ENCODE measurements around the gene PDE7B.
"Not testable (repeated sequence)": the region's sequence is repeated elsewhere in the genome, so short reads cannot be mapped to it uniquely, and the experiment has no call there.

The PDE7B gene

DNA sequence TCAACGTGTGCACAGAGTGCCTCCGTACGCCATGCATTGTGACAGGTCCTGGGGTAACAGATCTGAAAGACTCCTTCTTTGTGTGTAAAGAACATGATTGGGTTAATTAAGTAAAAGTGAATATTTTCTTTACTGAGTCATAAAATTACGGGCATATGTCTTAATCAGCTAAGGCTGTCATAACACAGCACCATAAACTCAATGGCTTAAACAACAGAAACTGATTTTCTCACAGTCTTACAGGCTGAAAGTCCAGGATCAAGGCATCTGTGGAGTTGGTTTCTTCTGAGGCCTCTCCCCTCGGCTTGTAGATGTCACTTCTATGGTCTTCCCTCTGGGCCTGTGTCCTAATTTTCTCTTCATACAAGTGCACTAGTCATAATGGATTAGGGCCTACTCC, 221.7 kb downstream of the PDE7B start:
- no peak for DNase-seq (ENCODE audit: low spot score)

DNA sequence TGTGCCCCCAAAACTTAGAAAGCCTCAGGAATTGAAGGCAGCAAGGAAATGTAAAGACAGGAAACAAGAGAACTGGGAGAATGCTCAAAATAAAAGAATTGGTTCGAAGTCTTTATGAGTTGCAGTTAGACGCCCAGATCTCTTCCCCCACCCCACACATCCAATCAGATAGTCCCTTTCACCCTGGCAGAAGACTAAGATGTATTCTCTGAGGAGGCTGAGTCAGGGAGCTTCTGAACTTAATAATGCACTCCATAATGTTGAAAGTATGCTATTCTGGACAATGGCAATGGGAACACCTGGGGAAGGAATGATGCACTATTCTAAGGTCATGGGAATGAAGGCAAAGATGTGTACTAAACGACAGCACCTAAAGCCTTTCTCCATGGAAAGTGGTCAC, 225.0 kb downstream of the PDE7B start:
- no peak for DNase-seq (ENCODE audit: low spot score)

DNA sequence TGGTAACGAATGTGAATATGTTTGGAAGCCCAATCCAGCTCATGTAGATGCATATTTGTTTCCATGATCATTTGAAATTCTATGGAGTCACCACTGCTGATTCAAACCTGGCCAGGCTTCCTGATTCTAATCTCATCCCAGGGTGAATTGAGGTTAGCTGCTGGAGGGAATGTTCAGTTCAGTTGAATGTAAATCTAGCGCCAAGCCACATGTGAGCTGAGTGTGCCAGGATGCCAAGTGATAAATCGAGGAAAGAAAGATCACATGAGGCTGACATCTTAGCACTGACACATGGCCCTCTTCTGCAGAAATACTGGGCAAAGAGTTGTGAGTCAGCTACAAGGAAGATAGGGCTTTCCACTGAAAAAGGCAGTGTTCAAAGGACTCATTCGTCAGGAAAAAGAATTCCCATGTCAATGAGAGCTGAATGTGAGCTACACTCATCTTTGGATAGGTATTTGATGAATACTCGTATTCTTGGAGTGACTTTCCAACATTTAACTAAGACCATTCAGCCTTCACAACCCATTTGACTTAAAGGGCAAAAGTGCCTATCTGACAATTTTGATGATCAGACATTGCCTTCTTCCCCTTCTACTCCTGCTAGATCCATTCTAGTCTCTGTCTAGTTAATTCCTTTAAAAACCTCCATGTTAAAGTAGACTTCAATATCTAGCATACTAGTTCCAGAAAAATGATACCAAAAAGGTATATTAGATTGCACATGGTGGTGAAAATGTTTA, 226.5 kb downstream of the PDE7B start:
- no peak for DNase-seq (ENCODE audit: low spot score)

DNA sequence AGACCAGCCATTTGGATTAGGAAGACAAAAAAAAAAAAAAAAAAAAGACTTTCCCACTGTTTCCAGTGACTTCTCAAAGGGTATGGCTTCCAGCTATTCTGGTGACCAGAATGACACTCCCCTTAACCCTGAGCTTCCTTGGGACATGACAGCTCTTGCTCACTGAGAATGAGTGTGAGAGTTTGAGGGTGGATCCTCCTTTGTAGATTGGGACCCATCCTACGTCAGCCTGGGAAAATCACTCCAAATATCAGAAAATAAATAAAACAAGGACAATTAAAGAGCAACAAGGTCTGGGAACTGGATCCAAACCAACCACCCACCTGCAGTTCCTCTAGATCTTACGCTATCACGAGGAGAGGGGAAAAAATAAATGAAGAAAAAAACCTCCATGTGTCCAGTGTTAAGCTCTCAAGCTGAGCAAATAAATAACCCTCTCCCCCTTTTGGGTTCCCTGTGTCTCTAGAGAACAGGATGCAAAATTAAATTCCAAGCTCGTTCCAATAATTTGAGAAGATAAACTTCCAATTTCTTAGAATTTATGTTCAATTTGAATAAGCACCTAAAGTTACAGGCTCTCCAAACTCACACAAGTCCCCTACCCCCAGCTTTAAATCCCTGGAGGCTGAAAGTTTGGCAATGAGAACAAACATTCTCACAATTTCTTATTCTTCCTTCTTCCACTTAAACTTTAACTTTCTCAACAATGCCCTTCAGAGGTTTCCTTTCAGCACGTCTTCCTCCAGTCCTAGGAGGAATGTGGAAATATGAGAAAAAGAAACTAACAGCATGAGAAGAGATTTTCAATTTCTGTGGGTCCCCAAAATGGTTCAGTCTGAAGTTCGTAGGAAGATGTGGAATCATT, 228.4 kb downstream of the PDE7B start:
- no peak for DNase-seq (ENCODE audit: low spot score)

DNA sequence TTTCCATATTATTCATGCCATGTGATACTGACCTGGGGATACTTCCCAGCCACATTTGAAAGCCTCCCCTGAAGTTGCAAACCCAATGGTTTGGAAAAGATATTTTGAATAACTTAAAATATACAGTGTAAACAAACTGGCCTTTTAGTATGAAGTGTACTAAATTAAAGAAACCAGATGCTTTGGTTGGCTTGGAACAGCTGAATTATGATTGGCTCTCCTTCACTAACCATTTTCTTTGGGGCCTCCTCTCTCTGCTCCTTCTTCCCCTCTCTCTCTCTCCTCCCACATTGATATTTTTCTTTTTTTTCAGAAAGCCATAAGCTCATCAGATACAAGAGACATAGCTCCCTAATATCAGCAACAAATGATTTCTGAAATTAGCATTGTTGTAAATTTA, 232.0 kb downstream of the PDE7B start:
- no peak for DNase-seq (ENCODE audit: low spot score)

DNA sequence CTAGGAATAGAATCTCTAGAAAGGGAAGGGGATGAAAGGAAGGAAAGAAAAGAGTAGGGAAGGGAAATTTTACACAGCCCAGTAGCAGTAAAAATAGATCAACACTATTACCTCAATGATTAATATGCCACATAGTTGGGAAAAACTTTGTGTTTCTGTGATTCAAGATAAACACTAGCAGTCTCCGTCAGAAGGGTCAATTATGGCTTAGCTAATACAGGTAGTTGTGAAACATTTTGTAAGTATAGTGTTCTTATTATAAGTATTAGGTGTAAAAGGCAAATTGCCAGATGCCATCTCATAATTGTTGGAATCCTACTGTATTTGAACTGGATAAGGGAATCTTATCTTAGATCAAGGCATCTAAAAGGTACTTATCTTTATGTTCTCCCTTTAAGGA, 232.9 kb downstream of the PDE7B start:
- no peak for DNase-seq (ENCODE audit: low spot score)

DNA sequence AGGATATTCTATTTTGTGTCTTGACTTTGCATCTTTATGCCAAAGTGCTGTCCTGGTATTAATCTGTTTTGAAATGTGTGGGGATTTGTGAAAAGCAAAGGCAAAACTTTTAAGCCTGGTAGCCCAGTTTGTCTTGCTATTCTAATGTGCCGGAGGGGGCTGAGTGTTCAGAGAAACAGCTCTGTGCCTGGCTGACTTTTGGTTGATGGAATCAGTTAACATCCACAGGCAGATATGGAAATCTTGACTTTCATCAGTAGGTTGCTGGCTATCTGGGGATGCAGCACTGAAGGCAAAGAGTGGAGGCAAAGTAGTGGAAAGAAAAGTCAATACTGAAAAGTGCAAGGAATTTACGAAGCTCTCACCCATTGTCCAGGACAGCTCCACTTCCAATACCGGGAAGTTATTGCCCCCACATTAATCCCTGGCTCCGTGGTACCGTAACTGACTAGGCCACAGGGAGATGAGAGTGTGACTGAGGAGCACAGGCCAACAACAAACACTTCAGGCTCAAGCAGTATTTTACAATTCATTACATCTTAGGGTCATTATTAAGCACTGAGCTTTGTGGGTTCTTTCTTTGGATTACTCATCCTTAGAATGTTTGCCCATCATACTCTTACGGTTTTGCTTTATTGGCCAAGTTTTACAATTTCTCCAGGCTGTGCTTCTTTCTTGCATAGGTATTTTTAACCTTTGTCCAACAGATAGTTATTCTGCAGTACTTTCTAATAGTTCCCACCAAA, 234.0 kb downstream of the PDE7B start:
- no peak for DNase-seq (ENCODE audit: low spot score)

DNA sequence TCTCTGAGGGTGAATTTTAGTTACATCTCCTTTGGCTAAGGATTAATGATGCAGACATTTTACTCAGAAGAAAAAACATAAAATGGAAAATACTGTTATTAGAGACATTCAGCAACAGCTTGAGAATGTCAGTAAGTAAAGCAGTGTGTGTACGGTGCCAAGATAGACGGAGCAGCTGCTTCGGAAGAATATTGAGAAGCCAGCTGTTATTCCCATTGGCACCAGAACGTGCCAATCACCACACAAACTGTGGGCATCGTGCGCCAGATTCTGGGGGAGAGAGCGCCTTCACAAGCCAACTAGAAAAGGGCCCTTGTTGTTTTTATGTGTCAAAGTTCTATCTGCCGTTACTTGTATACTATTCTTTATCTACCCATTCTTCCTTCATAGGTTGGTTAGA, 235.2 kb downstream of the PDE7B start:
- DNase-seq (ENCODE audit: low spot score): no peak

DNA sequence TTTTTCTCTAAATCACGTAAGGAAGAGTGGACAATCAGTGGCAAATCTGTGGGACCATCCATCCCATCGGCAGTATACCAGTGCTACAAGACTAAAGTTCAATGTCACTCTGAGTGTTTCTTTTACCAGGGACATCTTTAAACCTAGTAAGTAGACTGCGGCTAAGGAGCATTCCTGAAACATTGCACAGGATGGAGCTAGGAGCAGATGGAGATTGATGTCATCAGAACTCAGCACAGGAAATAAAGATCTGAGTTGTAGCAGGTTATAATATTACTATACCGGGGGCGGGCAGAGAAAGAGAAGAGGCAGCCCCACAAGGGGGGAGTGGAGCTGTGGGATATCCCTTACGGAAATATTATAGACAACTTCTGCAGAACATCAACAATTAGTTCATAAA, 236.5 kb downstream of the PDE7B start:
- no peak for DNase-seq (ENCODE audit: low spot score)

DNA sequence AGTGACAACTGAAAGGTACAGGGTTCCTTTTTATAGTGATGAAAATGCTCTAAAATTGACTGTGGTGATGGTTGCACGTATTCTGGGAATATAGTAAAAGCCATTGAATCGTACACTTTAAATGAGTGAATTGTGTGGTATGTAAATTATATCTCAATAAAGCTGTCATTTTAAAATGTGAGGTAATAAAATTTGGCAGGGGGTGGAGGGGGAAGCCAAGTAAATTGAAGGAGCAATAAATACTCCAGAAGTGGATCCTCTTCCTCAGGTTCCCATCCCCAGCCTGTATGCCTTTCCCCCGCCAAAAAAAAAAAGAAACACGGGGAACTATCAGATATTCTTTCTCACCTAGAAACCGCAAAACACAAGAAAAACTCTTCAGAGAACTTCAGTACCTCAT, 237.2 kb downstream of the PDE7B start:
- no peak for DNase-seq (ENCODE audit: low spot score)

DNA sequence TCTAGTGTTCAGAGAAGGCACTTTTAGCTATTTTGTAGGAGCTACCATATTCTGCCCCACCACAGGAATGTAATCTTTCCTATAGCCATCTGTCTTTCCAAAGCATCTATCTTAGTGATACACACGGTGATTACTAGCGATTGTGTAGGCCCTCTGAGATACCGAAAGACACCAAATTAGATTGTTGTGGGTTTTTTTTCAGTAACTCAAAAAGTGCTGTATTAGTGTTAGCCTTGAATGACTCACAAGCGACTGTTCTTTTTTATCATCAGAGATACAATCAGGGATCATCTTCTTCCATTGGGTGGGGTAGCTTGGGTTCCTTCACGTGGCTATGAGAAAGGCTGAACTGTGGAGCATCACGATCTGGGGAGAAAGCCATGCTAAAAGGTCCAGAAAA, 238.4 kb downstream of the PDE7B start:
- DNase-seq (ENCODE audit: low spot score): no peak

DNA sequence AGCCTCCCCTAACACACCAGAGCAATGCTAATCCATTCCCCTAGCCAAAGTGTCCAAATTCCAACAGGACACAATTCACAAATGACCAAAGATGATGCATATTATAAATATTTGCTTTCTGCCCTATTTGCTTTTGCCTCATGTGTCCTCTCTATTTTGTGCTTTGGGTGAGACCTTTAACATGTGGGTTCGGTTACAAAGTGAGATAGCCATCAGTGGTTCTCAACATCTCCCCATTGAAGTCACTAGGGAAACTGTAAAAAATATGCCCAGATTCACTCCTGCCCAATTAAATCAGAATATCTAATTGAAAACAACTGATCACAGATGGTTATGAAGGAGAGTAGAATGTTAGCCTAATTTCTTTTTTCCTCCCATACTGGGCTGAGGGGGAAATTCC, 239.4 kb downstream of the PDE7B start:
- DNase-seq (ENCODE audit: low spot score): no peak

DNA sequence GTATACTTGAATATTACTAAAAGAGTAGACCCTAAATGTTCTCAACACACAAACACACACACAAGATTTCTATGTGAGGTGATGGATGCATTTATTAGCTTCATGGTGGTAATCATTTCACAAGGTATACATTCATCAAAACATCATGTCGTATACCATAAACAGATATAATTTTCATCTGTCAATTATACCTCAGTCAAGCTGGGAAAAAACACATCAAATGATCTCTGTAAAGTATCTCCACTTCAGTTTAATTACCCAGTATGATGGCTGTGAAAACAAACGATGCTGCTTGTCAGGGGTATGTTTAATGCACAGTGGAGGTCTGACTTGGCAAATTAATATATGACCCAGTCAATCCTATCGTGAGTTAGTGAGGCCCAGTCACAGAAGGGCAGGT, 241.4 kb downstream of the PDE7B start:
- no peak for DNase-seq (ENCODE audit: low spot score)

DNA sequence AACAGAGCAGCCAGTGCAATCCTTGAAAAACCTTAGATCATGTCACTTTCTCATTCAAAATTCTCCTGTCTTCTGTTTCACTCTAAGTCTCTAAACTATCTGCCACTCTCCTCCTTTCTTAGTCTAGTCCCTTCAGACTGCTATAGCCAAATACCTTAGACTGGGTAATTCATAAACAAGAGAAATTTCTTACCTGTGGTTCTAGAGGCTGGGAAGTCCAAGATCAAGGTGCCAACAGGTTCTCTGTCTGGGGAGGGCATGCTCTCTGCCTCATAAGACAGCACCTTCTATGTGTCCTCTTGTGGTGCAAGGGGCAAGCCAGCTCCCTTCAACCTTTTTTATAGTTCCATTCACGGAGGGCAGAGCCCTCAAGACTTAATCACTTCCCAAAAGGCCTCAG, 242.3 kb downstream of the PDE7B start:
- no peak for DNase-seq (ENCODE audit: low spot score)

DNA sequence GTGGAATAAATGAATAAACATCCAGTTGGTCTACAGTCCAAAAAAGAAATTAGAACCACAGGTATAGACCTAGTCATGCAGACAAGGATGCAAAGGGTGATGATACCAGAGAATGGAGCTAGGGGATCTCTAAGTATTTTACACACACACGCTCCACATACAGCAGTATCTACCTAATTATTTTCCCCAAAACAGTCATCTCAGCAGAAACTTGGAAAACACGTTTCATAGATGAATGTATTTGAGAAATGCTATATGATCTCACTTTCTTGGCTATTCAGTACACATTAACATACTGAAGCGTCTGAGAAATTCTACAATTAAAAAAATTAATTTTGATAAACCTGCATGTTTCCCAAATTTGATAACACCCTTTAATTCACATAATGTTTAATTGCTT, 243.3 kb downstream of the PDE7B start:
- no peak for DNase-seq (ENCODE audit: low spot score)

DNA sequence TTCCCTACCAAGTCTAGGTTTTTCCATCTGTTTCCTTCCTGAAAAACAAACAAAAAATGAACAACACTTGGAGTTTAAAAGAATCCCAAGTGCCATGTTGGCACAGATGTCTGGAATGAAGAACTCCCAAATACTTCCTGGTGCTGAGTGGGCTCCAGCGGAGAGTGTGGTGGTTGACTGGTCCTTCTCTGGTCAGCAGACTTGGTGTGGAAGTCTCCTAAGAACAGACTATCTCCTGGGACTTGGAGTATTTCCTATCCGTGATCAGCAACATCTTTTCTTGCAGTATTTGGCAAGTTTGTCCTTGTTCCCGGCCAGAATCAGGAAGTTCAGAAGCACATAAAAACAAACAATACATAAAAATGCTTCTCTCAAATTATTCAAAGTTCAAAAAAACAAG, 244.5 kb downstream of the PDE7B start:
- no peak for DNase-seq (ENCODE audit: low spot score)

DNA sequence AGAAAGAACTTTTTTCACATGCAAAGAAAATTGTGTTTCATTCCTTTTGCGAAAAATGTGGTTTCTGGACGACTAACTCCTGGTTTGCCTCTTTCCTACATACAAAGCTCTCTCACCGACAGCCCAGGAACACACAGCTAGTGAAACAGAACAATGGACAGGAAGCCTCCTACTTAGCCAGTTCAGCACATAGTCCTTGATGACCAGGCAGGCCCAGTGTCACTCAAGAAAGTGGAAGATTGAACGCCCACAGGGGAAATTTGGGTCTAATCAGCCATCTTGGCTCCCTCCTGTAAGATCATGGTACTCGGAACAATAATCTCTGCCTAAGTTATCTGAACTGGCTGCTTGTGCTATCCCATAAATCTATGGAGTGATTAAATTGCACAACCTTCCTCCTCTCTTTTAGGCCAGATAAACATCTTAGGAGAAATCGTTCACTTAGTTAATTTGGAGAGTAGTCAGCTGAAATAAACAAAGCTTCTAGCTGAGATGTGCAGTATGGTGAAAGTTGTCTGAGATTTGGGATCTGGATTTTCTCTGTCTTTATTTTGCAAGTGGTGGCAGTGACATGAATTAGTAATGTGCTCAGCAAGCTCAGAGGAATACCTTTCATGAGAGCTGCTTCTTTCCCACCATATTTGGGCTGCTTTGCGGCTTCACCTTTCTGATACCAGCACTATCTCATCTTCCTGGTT, 251.6 kb downstream of the PDE7B start:
- DNase-seq (ENCODE audit: low spot score): no peak

DNA sequence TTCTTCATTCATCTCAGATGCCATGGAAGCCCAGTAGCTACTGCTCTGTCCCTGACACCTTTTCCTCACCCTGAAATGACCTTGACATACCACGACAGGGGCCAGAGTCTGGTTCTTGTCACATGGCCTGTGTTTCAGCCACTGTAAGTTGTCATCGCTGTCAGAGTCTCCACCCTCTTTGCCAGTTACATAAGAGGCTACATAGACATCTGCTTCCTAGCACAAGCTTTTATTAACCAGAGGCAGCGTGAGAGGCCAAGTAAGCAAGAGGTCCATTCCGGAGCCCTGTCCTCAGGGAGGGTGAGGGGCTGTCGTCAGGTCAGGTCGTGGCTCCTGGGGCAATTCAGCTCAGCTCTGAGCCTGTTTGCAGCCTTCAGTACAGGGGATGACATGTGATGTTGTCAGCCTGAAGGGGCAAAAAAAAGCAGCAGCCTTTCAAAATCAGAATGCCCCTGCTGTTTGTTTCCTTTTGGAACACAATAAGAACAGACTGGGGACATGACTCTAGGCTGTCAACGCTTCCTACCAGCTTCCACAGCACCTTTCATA, 252.3 kb downstream of the PDE7B start:
- DNase-seq (ENCODE audit: low spot score): no peak

DNA sequence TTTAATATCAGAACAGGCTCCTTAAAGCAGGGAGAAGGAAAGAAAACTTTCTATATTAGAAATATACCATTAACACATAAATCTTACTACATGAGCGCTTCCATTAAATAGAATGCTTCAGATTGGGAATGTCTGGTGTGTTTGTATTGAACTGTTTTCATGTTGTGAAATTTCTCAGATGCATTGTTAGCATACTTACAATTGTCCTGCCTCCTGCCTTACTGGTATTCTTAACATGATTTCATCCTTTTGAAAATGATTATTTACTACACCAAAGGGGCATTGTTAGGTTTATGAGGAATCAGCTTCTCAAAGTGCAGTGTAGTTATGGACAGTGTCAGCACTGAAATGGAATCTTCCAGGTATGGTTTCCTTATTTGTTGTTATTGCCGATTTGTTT, 253.1 kb downstream of the PDE7B start:
- no peak for DNase-seq (ENCODE audit: low spot score)

DNA sequence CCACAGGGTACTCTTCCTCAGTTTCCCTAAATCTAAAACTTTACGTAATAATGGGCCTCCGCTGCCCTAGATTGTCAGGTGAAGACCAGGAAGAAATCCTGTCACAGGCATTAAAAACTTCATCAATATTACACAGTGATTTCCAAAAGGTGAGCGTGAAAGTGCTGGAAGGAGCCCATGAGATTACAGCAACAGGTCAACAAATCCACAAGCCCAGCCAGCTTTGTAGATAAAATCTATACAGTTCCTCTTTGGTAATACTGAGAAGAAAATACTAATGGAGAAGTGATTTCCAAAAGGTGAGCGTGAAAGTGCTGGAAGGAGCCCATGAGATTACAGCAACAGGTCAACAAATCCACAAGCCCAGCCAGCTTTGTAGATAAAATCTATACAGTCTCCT, 254.3 kb downstream of the PDE7B start:
- DNase-seq (ENCODE audit: low spot score): not testable (repeated sequence)

DNA sequence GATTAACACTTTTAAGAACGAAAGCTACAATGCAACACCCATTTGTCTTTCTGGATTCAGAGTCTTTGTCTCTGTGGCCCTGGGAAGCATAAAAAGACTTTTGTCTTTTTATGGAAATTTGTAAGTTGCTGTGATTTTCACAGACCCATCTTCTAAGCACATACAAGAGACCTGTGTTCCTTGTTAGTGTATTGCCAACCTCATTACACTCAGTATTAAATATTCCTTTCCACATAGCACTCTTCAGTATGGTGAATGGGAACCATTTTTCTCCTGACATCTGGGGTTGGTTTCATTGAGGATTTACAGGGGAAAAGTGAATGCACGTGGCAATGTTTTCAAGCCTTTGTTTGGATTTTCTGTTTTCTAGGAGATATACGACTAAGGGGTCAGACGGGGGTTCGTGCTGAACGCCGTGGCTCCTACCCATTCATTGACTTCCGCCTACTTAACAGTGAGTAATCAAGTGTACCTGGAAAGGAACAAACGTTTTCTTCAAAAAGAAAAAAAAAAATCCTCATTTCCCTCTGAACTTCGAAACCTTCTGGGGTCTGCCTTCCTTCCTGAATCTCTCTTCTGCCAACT, 257.0 kb downstream of the PDE7B start:
- DNase-seq (ENCODE audit: low spot score): no peak

DNA sequence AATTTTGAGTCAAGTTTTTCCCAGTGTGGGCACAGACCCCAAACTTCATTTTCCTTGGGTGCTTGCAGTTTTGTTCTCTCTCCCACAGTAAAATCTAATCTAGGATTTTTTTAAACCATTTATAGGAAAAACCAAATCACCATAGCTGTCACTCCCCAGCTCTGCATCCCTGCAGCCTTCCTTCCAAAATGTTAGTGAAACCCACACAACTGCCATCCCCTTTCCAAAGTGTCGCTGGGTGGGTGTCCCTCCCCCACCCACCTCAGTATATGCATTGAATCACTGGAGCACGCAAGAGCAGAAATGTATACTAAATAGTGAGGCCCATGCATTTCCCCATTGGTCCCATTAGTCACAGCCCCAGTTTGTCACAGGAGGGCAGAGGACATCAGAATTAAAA, 260.3 kb downstream of the PDE7B start:
- no peak for DNase-seq (ENCODE audit: low spot score)
